HG02870 (cell line): Measurements from ENCODE around the gene SUGCT.

Experiments
- ATAC-seq: cut with Tn5 transposase; IDR thresholded peaks from one replicate; pipeline ENCODE4 v1.9.1; 2021; ENCODE audit warnings: mild to moderate bottlenecking, moderate library complexity; ENCODE audit not compliant: unreplicated experiment

The SUGCT gene

GRCh38 chr7:40840990-40841389 lies 706.2 kb downstream of the SUGCT start:
- no peak for ATAC-seq

- ATAC-seq: no peak
These were observed 707.8 kb downstream of the SUGCT start for GRCh38 chr7:40842641-40843040.

GRCh38 chr7:40843338-40843985 lies 708.7 kb downstream of the SUGCT start:
- no peak for ATAC-seq

- no peak for ATAC-seq
These were observed 711.1 kb downstream of the SUGCT start for GRCh38 chr7:40845943-40846342.

- no peak for ATAC-seq
These were observed 713.1 kb downstream of the SUGCT start for GRCh38 chr7:40847921-40848320.

GRCh38 chr7:40848541-40849221 lies 713.9 kb downstream of the SUGCT start:
- no peak for ATAC-seq

- no peak for ATAC-seq
These were observed 715.2 kb downstream of the SUGCT start for GRCh38 chr7:40850017-40850416.

- ATAC-seq: no peak
These were observed 716.2 kb downstream of the SUGCT start for GRCh38 chr7:40851001-40851400.

GRCh38 chr7:40859076-40859475 lies 724.3 kb downstream of the SUGCT start:
- ATAC-seq: no peak

- no peak for ATAC-seq
These were observed 725.2 kb downstream of the SUGCT start for GRCh38 chr7:40859965-40860543.

- ATAC-seq: no peak
These were observed 730.8 kb downstream of the SUGCT start for GRCh38 chr7:40865441-40866233.

GRCh38 chr7:40866601-40867000 lies 731.8 kb downstream of the SUGCT start:
- no peak for ATAC-seq

- ATAC-seq: no peak
These were observed 735.3 kb downstream of the SUGCT start for GRCh38 chr7:40870108-40870507.

GRCh38 chr7:40873248-40873647 lies 738.4 kb downstream of the SUGCT start:
- no peak for ATAC-seq

- no peak for ATAC-seq
These were observed 740.0 kb downstream of the SUGCT start for GRCh38 chr7:40874756-40875155.

GRCh38 chr7:40876601-40877000 lies 741.8 kb downstream of the SUGCT start:
- no peak for ATAC-seq

- no peak for ATAC-seq
These were observed 745.2 kb downstream of the SUGCT start for GRCh38 chr7:40879941-40880543.

GRCh38 chr7:40880581-40880980 lies 745.8 kb downstream of the SUGCT start:
- ATAC-seq: no peak

GRCh38 chr7:40881405-40881926 lies 746.7 kb downstream of the SUGCT start:
- no peak for ATAC-seq

GRCh38 chr7:40882071-40882658 lies 747.4 kb downstream of the SUGCT start:
- no peak for ATAC-seq

- no peak for ATAC-seq
These were observed 749.0 kb downstream of the SUGCT start for GRCh38 chr7:40883826-40884225.
